HG02571 (cell line): ENCODE data around the gene TIPARP.
A peak's percentile ranks its signal among the peaks of the same experiment; 100 is the strongest.
"Not testable (repeated sequence)": the region's sequence is repeated elsewhere in the genome, so short reads cannot be mapped to it uniquely, and the experiment has no call there.

ENCODE experiments used
- ATAC-seq: cut with Tn5 transposase; IDR thresholded peaks from one replicate; pipeline ENCODE4 v1.9.1; 2021; ENCODE audit warnings: mild to moderate bottlenecking, moderate library complexity; ENCODE audit not compliant: unreplicated experiment

The TIPARP gene

DNA sequence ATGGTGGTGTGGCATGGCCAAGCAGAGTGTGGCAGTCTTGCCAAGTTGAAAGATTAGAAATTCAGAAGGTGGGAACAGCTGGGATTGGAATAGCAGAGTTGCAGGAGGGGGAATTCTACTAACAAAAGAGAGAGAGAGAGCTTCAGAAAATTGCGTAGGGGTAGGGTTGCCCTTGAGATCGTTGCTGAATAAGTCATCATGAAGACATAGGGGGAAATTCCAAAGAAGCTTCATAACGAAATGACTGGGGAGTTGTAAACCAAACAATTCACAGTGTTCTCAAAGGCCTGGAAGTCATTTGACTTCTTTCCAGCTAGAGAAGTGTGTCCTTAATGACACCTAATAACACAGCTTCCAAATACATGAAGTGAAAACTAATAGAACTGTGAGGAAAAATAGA is 26.3 kb upstream of the TIPARP start:
- no peak for ATAC-seq

DNA sequence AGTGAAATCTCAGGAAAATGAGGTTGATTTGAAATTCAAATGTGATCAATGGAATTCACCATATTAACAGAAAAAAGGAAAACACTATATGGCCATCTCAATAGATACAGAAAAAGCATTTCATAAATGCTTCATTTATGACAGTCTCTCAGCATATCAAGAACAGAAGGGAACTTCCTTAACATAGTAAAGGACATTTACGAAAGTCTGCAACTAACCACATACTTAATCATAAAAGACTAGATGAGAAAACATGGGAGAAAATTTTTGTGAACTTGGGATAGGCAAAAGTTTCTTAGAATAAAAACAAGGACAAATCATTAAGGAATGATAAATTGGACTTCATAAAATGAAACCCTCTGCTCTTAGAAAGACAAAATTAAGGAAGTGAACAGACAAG is 24.7 kb upstream of the TIPARP start:
- no peak for ATAC-seq

DNA sequence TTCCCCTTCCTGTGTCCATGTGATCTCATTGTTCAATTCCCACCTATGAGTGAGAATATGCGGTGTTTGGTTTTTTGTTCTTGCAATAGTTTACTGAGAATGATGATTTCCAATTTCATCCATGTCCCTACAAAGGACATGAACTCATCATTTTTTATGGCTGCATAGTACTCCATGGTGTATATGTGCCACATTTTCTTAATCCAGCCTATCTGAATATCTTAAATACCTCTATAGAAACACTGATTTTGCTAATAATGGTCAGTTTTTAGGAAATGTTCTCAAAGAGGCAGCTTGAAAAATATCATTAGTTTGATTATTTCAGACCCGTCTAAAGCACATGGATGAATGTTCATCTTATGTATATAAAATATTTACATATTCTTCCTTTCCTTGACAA is 21.7 kb upstream of the TIPARP start:
- ATAC-seq, result not testable (repeated sequence)

DNA sequence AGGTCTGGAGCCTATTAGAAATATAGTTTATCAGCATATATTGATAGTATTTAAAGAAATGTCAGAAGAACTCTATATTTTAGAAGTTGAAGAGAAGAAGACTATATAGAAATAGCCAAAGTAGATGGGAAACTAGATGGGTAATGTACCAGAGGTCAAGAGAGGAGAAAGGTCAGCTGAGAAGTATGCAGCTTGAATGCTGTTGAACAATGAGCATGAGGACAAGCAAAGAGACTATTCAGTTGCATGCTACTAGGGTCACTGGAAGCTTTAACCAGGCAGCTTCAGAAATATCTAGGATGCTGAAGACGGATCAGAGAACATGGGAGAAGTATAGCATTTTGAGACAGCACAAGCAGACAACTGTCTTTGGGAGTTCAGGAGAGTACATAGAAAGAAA is 19.6 kb upstream of the TIPARP start:
- ATAC-seq, result no peak

DNA sequence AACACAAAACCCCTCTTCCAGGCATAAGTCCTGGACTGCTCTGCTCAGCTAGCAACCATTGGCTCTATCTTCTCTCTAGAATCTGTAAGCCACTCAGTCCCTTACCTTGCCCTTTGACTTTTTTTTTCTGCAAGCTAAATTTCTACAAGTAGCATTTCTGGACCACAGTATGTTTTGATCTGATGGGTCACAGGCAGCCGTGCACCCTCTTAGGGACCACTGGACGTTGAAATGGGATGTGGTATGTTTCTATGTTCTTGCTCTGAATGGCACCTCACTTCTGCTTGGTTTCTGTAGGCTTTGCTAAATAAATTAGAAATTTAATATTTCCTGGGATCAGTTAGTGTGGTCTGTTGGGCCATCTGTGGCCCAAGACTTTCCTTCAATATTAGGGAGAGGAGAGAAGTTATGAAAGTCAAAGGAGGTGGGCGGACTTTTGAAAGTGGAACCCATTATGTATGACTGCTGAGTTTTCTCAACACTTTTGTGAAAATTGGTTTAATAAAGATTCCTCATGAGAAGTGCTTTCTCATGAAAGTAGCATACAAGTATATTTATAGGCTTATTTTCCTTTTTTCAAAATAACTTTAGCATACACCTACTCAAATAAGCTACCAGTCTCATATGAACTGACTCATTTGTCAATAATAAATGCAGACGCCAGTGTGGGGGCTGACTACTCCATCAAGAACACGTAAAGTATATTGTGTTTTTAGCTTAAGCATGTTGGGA is 18.4 kb upstream of the TIPARP start:
- peak; percentile 57 for ATAC-seq

DNA sequence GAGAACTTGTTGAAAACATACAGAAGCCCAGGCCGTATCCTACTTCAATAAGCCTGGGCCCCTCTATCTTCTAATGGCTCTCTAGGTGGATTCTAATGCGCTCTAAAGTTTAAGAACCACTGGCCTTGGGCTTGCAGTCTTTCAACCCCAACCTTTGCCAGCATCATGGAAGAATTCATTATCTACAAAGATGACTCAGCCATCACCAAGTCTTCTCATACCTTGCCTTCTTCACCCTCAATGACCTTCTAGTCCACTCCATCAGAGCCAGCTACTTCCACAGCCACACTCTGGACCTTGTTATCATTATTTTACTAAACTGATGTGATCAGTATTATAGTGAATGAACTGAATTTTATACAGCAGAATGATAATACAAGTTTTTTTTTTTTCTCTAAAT is 16.9 kb upstream of the TIPARP start:
- ATAC-seq, result no peak

DNA sequence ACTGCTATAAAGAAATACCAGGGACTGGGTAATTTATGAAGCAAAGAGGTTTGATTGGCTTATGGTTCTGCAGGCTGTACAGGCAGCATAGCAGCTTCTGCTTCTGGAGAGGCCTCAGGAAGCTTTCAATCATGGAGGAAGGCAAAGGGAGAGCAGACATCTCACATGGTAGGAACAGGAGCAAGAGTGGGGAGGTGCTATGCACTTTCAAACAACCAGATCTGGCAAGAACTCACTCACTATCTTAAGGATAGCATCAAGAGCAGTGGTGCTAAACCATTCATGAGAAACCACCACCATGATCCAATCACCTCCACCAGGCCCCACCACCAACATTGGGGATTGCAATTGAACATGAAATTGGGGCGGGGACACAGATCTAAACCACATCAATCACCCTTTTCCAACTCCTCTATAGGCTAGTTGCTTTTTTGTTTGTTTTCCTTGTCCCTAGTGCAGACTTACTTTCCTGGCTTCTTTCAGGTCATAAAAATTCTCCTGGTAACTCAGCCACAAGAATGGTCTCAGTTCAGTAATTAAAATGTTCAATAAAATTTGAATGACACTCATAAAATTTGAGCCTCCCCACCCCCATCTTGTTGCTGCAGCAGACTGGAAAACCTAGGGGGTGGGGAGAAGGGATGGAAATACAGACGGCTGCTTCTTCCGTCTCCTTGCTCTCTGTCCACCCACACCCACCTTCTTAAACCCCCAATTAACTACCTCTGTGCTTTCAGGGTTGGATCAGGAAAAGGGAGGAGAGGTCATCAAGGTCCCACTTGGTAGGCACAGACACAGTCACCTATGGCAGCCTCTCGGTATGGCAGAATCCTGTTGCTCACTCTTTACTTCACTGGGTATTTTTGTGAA is 16.3 kb upstream of the TIPARP start:
- ATAC-seq, result no peak

DNA sequence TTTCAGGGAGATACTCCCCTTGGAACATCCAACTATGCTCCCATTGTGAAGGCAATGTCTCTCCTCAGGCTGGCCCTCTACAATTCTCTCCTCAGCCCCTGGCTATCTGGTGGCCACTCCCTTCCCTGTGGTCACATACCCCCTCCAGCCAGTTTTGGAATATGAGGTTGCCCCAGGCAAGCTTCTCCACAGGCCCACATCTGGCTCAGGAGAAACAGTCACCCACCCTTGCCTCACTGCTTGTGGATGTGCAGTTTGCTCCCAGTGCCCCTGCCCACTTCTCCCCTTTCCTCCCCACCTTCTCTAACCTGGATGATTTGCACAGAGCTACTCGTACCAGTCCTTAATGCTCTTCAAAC is 15.7 kb upstream of the TIPARP start:
- ATAC-seq, result no peak

DNA sequence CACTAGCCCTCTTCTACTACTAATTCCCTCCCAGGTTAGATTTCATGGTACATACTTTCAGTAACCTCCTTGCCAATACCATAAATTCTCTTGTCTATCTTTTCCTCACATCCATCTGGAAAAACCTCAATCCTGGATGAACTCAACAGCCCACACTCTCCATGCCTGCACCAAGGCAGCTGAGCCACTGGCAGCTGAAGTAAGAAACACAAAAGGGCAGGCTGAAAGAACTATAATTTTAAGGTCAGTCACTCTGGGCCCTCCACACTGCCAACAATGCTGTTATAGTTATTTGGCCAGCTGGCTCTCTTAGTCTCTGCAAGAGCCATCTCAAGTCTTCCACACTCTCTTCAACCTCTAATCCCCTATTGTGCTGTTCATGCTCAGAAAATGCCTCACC is 15.1 kb upstream of the TIPARP start:
- ATAC-seq, result no peak

DNA sequence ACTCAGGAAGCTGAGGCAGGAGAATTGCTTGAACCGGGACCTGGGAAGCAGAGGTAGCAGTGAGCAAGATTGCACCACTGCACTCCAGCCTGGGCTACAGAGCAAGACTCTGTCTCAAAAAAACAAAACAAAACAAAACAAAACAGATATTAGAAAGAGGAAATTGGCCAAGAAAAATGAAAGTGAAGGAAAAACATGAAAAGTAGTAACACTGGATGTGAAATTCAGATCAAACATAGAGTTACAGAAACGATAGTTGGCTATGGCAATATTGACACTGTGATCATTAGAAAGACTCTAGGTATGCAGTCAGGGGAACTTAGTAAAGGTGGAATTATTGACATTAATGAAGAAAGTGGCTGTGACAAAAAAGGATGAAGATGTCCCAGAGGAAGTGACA is 13.2 kb upstream of the TIPARP start:
- no peak for ATAC-seq

DNA sequence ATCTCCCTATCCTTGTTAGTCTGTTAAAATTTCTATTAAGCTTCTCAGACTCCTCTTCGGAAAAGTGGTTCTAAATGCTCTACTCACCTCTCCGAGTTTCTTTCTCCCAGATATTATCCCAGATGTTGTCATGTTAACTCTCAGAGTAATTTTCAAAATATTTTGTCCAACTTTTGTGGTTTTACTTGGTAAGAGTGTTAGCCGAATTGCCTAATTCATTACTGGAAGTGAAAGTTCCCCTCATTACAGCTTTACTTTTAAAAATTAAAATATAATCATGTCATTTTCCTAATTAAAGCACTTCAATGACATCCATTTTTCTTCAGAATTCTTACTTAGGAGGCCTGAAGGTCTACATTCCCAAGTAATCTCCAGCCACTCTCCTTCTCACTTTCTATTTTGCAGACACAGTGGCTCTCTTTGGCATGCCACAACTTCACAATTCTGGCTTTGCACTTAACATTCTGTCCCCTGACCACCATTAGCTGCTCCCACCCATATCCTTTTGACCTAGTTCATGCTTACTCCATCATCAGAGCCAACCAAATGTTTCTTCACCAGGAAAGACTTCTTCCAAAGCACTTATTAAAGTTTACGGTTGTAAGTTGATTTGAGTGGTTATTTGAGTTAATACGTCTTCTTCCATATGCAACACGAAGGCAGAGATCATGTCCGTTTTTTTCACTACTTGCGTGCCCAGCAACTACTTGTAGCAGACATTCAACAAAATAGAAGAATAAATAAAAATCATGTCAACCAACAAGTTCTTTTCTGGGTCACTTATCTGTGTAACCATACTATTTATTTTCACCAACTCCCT is 10.2 kb upstream of the TIPARP start:
- no peak for ATAC-seq

DNA sequence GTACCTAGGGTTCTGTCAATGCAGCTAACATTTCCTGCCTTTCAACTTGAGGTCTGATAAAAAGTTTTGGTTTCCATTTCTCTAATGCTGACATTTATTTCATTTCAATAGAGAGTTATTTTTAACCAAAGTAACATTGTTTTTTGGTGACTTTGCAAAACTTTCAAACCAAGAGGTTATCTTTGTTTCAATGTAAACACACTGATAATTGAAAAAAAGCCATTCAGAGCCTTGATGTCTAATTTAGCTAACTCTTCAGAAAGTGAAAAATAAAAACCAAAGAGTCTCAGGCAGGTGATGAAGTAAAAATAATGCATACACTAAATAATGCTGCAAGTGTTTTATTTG is 9.6 kb upstream of the TIPARP start:
- peak; percentile 78 for ATAC-seq

DNA sequence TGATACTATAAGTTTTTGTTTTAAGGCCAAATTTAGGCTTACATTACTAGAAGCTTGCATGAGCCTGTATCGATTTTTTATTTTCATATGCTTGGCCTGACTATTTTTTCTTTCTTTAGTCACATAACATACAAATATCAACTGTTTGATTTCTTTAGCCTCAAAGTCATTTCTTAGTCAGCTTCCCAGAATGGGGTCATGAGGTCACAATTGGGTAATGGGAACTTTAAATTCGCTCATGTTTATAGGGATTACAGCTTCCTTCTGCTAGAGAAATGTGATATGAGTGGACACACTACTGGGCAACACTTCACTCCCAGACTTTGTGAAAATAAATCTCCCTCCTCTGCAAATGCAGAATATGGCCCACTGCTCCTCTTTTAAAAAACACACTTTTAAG is 9.1 kb upstream of the TIPARP start:
- no peak for ATAC-seq

DNA sequence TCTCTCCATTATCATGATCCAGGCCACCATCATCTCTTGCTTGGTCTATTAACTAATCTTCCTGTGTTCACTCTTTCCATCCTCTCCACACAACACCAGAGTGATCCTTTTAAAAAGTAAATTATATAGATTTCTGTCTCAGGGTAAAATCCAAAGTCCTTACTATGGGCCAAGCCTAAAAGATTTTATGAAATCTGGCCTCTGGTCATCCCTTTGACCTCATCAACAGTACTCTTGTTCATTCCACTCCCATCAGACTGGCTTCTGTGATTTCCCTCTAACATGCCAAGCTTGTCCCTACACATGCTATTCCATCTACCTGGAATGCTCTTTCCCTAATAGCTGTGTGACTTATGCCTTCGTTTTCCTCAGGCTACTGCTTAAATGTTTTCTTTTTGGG is 8.3 kb upstream of the TIPARP start:
- ATAC-seq, result no peak

DNA sequence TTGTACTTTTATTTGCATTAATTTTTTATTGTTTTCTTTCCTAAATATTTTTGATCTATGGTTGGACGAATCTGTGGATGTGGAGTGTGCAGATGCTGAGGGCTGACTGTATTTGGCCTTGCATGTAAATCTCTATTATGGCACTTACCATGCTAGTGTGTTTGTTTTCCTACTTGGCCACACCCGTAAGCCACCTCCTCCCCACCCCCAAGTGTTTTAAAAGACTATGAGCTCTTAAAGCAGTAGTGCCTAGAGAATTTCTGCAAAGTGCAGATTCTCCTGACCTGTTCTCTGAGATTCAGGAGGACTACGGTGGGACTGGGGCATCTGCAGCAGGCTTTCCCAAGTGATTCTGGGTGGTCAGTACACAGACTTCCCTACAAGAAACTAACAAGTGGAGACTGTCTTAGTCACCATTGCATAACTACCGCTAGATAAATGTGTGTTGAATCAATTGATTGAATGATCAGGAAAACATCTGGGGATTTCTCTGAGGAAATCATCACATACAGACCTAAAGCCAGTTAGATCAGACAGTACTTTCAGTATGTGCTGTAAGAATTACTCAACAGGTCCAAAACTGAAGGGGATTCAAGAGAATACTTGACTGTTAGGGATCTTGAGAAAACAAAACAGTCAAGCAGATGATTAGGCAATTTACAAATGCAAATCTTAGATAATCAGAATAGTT is 6.2 kb upstream of the TIPARP start:
- ATAC-seq, result no peak

DNA sequence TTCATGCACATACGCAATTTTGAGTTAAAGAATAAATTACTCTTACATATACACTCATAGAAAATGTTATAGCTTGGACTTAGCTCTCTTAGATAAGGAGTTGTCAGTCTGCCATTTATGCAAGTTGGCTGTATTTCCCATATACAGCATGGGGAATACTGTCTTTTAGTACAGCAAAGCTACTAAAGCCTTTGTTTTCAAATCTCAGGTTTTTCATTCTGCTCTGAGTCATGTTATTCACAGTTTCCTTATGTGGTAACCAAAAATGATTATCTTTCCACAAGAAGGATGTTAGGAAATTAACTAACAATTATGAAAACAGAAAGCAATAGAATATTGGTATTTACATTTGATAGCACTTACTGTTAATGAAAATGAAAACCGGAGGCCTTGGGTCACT is 4.3 kb upstream of the TIPARP start:
- no peak for ATAC-seq

DNA sequence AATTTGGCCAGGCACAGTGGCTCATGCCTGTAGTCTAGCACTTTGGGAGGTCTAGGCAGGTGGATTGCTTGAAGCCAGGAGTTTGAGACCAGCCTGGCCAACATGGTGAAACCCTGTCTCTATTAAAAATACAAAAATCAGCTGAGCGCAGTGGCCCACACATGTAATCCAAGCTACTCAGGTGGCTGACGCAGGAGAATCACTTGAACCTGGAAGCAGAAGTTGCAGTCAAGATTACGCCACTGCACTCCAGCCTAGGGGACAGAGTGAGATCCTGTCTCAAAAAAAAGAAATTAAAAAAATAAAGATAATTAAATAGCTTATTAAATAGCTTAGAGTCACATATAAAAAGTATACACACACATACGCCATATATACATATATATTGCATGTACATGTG is 3.7 kb upstream of the TIPARP start:
- no peak for ATAC-seq

DNA sequence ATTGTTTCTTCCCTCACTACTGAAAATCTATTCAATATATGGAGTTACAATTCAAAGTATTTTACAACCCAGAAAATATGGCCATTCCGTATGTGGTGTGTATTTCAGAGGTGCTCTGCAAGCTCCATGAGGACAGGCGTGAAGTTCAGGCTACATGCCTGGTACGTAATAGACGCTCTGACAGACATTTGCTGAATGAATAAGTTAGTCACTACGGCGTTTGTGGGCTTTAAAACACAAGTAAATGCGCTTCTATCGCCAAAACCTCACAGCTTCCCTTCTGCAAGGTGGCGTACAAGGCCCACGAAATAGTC is 701 bp upstream of the TIPARP start:
- no peak for ATAC-seq

DNA sequence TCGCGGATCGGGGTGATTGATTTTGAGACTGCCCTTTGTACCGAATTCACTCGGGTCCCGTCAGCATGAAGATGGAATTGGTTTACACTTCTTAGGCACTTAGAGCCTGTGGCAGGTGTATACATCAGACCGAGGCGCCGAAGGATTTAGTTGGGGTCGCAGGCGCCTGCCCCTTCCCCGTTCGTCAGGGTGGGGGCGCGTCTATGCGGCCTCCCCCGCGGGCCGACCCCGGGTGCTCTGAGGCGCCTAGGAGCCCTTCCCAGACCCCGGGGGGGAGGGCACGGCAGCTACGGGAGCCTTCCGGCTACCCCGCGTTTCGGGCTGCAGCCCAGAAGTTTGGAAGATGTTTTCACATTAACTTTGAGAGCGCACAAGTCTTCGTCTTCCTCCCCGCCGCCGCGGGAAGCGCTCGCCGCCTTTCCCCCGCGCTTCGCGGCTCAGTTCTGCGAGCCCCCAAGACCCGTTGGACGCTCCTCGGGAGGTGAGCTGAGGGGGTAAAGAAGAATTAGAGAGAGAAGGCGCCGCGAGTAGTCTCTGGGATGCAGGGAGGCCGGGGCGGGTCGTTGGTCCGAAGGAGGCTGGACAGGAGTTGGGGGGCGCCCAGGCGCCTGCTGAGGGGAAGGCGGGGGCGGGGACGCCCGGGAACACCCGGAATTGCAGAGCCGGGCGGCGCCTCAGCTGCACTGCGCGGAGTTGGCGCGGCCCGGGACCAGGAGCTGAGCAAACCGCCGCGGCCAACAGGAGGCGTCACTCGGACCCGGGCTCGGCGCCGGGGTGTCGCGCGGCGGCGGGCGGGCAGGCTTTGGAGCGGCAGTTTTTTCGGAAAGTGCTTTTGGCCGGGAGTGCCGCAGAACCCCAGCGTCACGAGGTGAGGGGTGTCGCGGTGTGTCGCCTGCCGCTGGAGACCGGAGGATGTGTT is 780 bp downstream of the TIPARP start:
- ATAC-seq, result no peak
